Kidney (tissue), 14 donors: Measurements from ENCODE around the gene NUMBL. TPM values are rescaled to one million over a fixed set of nuclear protein-coding genes. Genes with fewer than 3 reads are reported as not detected.

Experiments
- DNase-seq, 5 donors: peaks; one replicate each; pipeline ENCODE4 v3.0.0-alpha.2; 2013 to 2020
- FAIRE-seq: peaks from 2 replicates; lab custom pipeline; 2012; peaks lifted over from hg19 to GRCh38; lab: Jason Lieb, UNC
- H3K27ac ChIP-seq, 2 donors: one replicate each; pipeline ENCODE4 v1.7.0; 2013; ENCODE audit warnings: low read depth in 2 of 2, low read length in 2 of 2, inconsistent platforms in 1 of 2
- H3K27me3 ChIP-seq: one replicate; pipeline ENCODE4 v1.7.1; 2013; ENCODE audit warnings: low read length, inconsistent platforms; ENCODE audit not compliant: control insufficient read depth, insufficient read depth
- H3K36me3 ChIP-seq, 3 donors: one replicate each; pipeline versions ENCODE4 v1.7.0 to v1.7.1; 2013; ENCODE audit warnings: low read length in 3 of 3, control low read depth in 1 of 3, inconsistent platforms in 1 of 3; ENCODE audit not compliant: insufficient read depth in 3 of 3, control insufficient read depth in 2 of 3
- H3K4me1 ChIP-seq, 3 donors: one replicate each; pipeline versions ENCODE4 v1.7.0 to v1.7.1; 2013; ENCODE audit warnings: low read length in 3 of 3, inconsistent platforms in 1 of 3, low read depth in 1 of 3; ENCODE audit not compliant: control insufficient read depth in 2 of 3, insufficient read depth in 2 of 3
- H3K4me3 ChIP-seq, 3 donors: one replicate each; pipeline versions ENCODE4 v1.7.0 to v1.8.1; 2013; ENCODE audit warnings: low read length in 3 of 3, control low read depth in 1 of 3, inconsistent platforms in 1 of 3
- H3K9ac ChIP-seq, 3 donors: one replicate each; pipeline versions ENCODE4 v1.7.0 to v1.7.1; 2013; ENCODE audit warnings: low read length in 3 of 3, control low read depth in 1 of 3, inconsistent platforms in 1 of 3
- H3K9me3 ChIP-seq, 3 donors: one replicate each; pipeline versions ENCODE4 v1.7.0 to v1.7.1; 2013; ENCODE audit warnings: low read length in 3 of 3, control low read depth in 1 of 3, inconsistent platforms in 1 of 3; ENCODE audit not compliant: control insufficient read depth in 2 of 3, insufficient read depth in 1 of 3
- intact Hi-C: fragments of 100-400 bp; cut with DNase I; formaldehyde crosslinking; loops from one replicate; pipeline ENCODE4 v1.11.1; 2022
- polyA plus RNA-seq: library from polyadenylated mRNA; stranded (reverse); fragments of 350-450 nt; fragmentation: Illumina TruSeq; extraction: RNeasy Lipid Tissue Mini Kit (QIAGEN cat#74804); gene quantifications from one replicate; pipeline ENCODE4 v1.2.3, GENCODE V29; 2014; ENCODE audit warnings: low read depth, low replicate concordance; ENCODE audit not compliant: insufficient read depth
- total RNA-seq: library from RNA; stranded (reverse); fragmentation: NEBNext Ultra II Directional; extraction: Animal tissue kit (Norgen Biotek cat#: 25700); gene quantifications from one replicate; pipeline ENCODE4 v1.2.1, GENCODE V29; 2021
- TF ChIP-seq, protein P1 (sequence below): IDR thresholded peaks from 3 replicates; pipeline ENCODE4 v1.5.1; 2012; ENCODE audit warnings: mild to moderate bottlenecking, moderate library complexity, borderline replicate concordance; ENCODE audit not compliant: insufficient read depth; ENCODE audit errors: extremely low read depth
- donor health status: control.
- donor health status: control.
- donor health status: control.
- donor health status: control.
- donor health status: control.
- donor health status: DM: yes; HTN: yes; CAD: no.
- donor health status: Normal renal cell carcinoma (clear cell type).

The NUMBL gene
- total and polyA plus RNA-seq, 2 donors from 2014 or later = 3.3 to 24.3 TPM

GRCh38 chr19:40685016-40685526 is 5.4 kb downstream of the NUMBL start:
- FAIRE-seq = no peak
- H3K36me3 ChIP-seq = peaks cover 7 to 10% (median 7%) of the 10 kb centered on the region in 3 donors

DNA sequence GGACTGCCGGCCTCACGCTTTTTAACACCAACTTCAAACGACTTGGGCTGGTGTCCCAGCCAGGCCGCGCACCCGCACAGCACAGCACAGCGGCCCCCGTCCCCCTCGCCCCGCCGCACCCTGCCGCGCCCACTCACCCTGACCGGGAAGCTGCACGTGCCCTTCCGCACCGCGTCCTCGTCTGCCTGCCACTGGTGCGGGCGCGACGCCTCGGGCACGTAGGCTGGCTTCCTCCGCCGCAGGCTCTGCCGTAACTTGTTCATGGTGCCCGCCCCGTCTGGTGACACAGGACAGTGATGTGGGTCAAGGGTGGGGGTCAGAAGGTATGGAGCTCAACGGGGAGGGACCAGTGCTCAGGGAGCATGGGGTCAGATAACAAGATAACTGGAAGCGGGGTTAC is 6.2 kb downstream of the NUMBL start:
- Histone ChIP-seq H3K4me3 (no peak overlapping the region), H3K4me1 (peaks cover 0 to 5% (median 0%) of the 10 kb centered on the region in 3 donors), H3K9me3 (no peaks in the 10 kb centered on the region), H3K9ac (no peak overlapping the region), H3K27me3 (no peaks in the 10 kb centered on the region), H3K36me3 (peaks cover 7 to 10% (median 7%) of the 10 kb centered on the region in 3 donors), H3K27ac (no peak overlapping the region)
- intact Hi-C loops = no loop called here
- DNase-seq (no peak), FAIRE-seq (no peak)
- TF ChIP-seq, protein P1, sequence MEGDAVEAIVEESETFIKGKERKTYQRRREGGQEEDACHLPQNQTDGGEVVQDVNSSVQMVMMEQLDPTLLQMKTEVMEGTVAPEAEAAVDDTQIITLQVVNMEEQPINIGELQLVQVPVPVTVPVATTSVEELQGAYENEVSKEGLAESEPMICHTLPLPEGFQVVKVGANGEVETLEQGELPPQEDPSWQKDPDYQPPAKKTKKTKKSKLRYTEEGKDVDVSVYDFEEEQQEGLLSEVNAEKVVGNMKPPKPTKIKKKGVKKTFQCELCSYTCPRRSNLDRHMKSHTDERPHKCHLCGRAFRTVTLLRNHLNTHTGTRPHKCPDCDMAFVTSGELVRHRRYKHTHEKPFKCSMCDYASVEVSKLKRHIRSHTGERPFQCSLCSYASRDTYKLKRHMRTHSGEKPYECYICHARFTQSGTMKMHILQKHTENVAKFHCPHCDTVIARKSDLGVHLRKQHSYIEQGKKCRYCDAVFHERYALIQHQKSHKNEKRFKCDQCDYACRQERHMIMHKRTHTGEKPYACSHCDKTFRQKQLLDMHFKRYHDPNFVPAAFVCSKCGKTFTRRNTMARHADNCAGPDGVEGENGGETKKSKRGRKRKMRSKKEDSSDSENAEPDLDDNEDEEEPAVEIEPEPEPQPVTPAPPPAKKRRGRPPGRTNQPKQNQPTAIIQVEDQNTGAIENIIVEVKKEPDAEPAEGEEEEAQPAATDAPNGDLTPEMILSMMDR = no peak

More at GRCh38 chr19:40685016-40685526, 5.4 kb downstream of the NUMBL start:
- Histone ChIP-seq H3K4me1 (peaks cover 0 to 5% (median 2%) of the 10 kb centered on the region in 3 donors), H3K27ac (no peak overlapping the region), H3K27me3 (no peaks in the 10 kb centered on the region), H3K9me3 (no peaks in the 10 kb centered on the region), H3K9ac (no peak overlapping the region), H3K4me3 (no peak overlapping the region)
- DNase-seq = no peak
- intact Hi-C loops = no loop called here
- TF ChIP-seq, protein P1 = no peak

- FAIRE-seq = no peak
Measured at GRCh38 chr19:40683437-40683836, 7.0 kb downstream of the NUMBL start.

More at GRCh38 chr19:40683437-40683836, 7.0 kb downstream of the NUMBL start:
- no peak overlapping the region for H3K4me3 ChIP-seq
- H3K27ac ChIP-seq = no peak overlapping the region
- H3K27me3 ChIP-seq = no peaks in the 10 kb centered on the region
- TF ChIP-seq, protein P1 = no peak
- H3K9me3 ChIP-seq = no peaks in the 10 kb centered on the region
- DNase-seq = no peak
- intact Hi-C loops = no loop called here
- H3K9ac ChIP-seq = no peak overlapping the region
- peaks cover 7 to 11% (median 7%) of the 10 kb centered on the region in 3 donors for H3K36me3 ChIP-seq
- H3K4me1 ChIP-seq = no peaks in the 10 kb centered on the region
